SU-DHL-6 (cell line): ENCODE results near the gene KRT23.

Experiments
- CTCF ChIP-seq: fragments of 200-600 bp; sonication (generic); IDR thresholded peaks from one replicate; pipeline ENCODE4 v1.5.1; 2017; ENCODE audit warnings: antibody characterized with exemption, mild to moderate bottlenecking, low read length, moderate library complexity; ENCODE audit not compliant: insufficient read depth, poor library complexity, severe bottlenecking
- EZH2phosphoT487 ChIP-seq: fragments of 200-600 bp; sonication (generic), shearing (Covaris generic); conservative IDR thresholded peaks from 2 replicates; pipeline ENCODE4 v1.6.1; 2018; ENCODE audit warnings: mild to moderate bottlenecking, antibody characterized with exemption, low read length, moderate library complexity, mixed read lengths

- TF ChIP-seq CTCF, result no peak
- TF ChIP-seq EZH2phosphoT487, result no peak
Measured at GRCh38 chr17:40984226-40984625, 46.8 kb upstream of the KRT23 start, which contains the start of gene KRT40.
